Testis (tissue), 3 donors: ENCODE data around the gene OXT. TPM values are rescaled to one million over a fixed set of nuclear protein-coding genes. Genes with fewer than 3 reads are reported as not detected.

Source experiments
- DNase-seq: peaks from one replicate; pipeline ENCODE4 v3.0.0-alpha.2; 2019
- H3K27ac ChIP-seq, 2 donors: fragments of 200-600 bp; sonication (generic); one replicate each; pipeline ENCODE4 v1.5.1; 2019
- H3K27me3 ChIP-seq: fragments of 200-600 bp; sonication (generic); one replicate; pipeline ENCODE4 v1.5.1; 2019
- H3K36me3 ChIP-seq: fragments of 200-600 bp; sonication (generic); one replicate; pipeline ENCODE4 v1.5.1; 2017; ENCODE audit warnings: low read depth; ENCODE audit errors: missing control alignments
- H3K4me1 ChIP-seq: fragments of 200-600 bp; sonication (generic); one replicate; pipeline ENCODE4 v1.5.1; 2019
- H3K4me3 ChIP-seq, 2 donors: fragments of 200-600 bp; sonication (generic); one replicate each; pipeline ENCODE4 v1.5.1; 2017 to 2019
- H3K9me3 ChIP-seq: fragments of 200-600 bp; sonication (generic); one replicate; pipeline ENCODE4 v1.5.1; 2017
- POLR2A ChIP-seq: fragments of 450-650 bp; IDR thresholded peaks from one replicate; pipeline ENCODE4 v1.6.1; 2017; ENCODE audit warnings: antibody characterized with exemption, mild to moderate bottlenecking, moderate library complexity
- WGBS, 2 donors: methylation state at CpG; one replicate each; pipeline ENCODE4 v1.1.5; 2018; 5-methylcytosine and 5-hydroxymethylcytosine counted together
- intact Hi-C: fragments of 100-400 bp; cut with DNase I; formaldehyde crosslinking; loops from one replicate; pipeline ENCODE4 v1.15.1; 2023; ENCODE audit warnings: low total_unique reads
- polyA plus RNA-seq: library from polyadenylated mRNA; stranded (reverse); fragments of 350-450 nt; fragmentation: Illumina TruSeq; extraction: RNeasy Lipid Tissue Mini Kit (QIAGEN cat#74804); gene quantifications from one replicate; pipeline ENCODE4 v1.2.3, GENCODE V29; 2014; ENCODE audit warnings: low read depth, low replicate concordance; ENCODE audit not compliant: insufficient read depth
- total RNA-seq, 2 donors: library from RNA; depleted of rRNA; stranded (reverse); fragments of >200 nt; gene quantifications; one replicate each; pipeline ENCODE4 v1.2.3, GENCODE V29; 2016
- TF ChIP-seq, protein P1 (sequence below), 3 experiments: fragments of 450-650 bp in 2 of 3; fragments of 200-600 bp in 1 of 3; sonication (generic) in 1 of 3; IDR thresholded peaks; one replicate each; pipeline ENCODE4 v1.5.1; 2016 to 2019; ENCODE audit warnings: antibody characterized with exemption in 3 of 3, mild to moderate bottlenecking in 2 of 3, moderate library complexity in 1 of 3

The OXT gene
- total and polyA plus RNA-seq, 3 donors from 2014 or later, result 1.7 to 6.7 (median 3.7) TPM

DNA sequence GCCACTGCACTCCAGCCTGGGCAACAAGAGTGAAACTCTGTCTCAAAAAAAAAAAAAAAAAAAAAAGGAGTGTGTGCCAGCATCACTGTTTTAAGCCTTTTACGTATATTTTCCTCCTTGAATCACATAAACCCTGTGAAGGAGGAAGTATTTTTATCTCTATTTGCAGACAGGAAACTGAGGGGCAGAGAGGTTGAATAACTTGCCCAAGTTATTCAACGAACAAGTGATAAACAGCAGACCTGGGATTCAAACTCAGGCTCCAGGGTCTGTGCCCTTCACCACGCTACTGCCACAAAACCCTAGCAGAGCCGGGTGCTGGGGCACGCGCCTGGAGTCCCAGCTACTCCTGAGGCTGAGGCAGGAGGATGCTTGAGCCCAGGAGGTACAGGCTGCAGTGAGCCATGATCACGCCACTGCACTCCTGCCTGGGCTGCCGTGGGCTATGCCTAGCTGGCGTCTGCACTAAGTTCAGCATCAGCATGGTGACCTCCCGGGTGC, 22.5 kb downstream of the OXT start:
- intact Hi-C loops, result no loop called here
- Histone ChIP-seq H3K4me1 (no peaks in the 10 kb centered on the region), H3K9me3 (no peaks in the 10 kb centered on the region), H3K4me3 (no peak overlapping the region), H3K27ac (no peak overlapping the region), H3K27me3 (no peaks in the 10 kb centered on the region), H3K36me3 (no peaks in the 10 kb centered on the region)
- DNase-seq, result no peak
- WGBS, 2 donors, result 59 to 63% methylated on average over 10 of the region's 10 CpGs
- TF ChIP-seq POLR2A, result no peak
- TF ChIP-seq, protein P1, sequence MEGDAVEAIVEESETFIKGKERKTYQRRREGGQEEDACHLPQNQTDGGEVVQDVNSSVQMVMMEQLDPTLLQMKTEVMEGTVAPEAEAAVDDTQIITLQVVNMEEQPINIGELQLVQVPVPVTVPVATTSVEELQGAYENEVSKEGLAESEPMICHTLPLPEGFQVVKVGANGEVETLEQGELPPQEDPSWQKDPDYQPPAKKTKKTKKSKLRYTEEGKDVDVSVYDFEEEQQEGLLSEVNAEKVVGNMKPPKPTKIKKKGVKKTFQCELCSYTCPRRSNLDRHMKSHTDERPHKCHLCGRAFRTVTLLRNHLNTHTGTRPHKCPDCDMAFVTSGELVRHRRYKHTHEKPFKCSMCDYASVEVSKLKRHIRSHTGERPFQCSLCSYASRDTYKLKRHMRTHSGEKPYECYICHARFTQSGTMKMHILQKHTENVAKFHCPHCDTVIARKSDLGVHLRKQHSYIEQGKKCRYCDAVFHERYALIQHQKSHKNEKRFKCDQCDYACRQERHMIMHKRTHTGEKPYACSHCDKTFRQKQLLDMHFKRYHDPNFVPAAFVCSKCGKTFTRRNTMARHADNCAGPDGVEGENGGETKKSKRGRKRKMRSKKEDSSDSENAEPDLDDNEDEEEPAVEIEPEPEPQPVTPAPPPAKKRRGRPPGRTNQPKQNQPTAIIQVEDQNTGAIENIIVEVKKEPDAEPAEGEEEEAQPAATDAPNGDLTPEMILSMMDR (IDR thresholded peaks at IDR 0.05), result no peak

DNA sequence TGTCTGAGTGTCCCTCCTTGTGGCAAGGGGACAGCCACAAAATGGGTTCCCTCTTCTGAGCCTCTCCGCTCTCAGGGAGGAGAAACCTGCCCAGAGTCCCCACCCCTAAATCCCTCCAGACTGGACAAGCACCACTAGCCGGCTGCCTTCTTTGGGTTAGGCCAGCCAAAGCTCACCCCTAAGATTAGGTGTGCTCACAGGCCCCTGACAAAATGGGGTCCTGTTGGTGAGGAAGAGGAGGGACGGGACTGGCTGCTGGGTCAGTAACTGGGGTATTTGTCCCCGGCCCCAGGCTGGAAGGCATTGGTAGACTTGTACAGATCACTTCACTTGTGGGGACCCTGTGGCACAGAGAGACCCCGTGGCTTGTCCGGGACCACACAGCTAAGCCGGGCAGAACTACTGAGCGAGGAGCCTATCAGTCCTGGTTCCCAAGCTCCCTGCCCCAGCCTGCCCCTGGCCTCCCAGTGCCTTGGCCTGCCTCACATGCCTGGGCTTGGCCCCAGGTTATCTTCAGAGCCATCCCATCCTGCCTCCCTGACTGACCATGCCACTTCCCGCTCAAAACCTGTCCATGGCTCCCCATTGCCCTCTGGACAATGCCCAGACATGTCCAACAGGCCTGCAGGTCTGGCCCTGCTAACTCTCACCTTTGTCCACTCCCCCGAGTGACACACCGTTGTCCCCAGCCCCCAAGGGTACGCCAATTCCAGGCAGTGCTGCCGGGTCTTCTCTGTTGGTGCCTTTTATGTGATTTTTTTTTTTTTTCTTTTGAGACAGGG, 23.6 kb downstream of the OXT start:
- no peak for TF ChIP-seq POLR2A
- TF ChIP-seq, protein P1 (IDR thresholded peaks at IDR 0.05), result no peak
- WGBS, 2 donors, result 85 to 93% methylated on average over 11 to 13 of the region's 13 CpGs
- H3K9me3 ChIP-seq, result no peaks in the 10 kb centered on the region
- no peak overlapping the region for H3K27ac ChIP-seq
- no peak for DNase-seq
- no peaks in the 10 kb centered on the region for H3K27me3 ChIP-seq
- intact Hi-C loops, result no loop called here
- H3K36me3 ChIP-seq, result no peaks in the 10 kb centered on the region
- no peaks in the 10 kb centered on the region for H3K4me1 ChIP-seq
- H3K4me3 ChIP-seq, result no peak overlapping the region

DNA sequence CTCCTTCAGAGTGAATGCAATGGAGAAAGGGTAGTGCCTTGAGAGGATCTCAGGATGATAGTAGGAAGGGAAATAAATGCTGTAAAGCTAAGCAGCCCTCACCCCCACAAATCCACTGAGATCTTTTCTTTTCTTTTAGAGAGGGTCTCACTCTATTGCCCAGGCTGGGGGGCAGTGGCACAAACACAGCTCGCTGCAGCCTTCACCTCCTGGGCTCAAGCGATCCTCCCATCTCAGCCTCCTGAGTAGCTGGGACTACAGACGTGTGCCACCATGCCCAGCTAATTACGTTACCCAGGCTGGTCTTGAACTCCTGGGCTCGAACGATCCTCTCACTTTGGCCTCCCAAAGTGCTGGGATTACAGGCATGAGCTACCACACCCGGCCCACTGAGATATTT, 29.1 kb downstream of the OXT start:
- no peak for TF ChIP-seq POLR2A
- TF ChIP-seq, protein P1 (IDR thresholded peaks at IDR 0.05), result no peak
- no peak for DNase-seq
- no peaks in the 10 kb centered on the region for H3K36me3 ChIP-seq
- H3K27ac ChIP-seq, result no peak overlapping the region
- H3K27me3 ChIP-seq, result no peaks in the 10 kb centered on the region
- no peaks in the 10 kb centered on the region for H3K4me1 ChIP-seq
- no peaks in the 10 kb centered on the region for H3K9me3 ChIP-seq
- H3K4me3 ChIP-seq, result no peak overlapping the region
- intact Hi-C loops, result no loop called here
- 86 to 98% methylated on average over 7 of the region's 7 CpGs for WGBS, 2 donors

DNA sequence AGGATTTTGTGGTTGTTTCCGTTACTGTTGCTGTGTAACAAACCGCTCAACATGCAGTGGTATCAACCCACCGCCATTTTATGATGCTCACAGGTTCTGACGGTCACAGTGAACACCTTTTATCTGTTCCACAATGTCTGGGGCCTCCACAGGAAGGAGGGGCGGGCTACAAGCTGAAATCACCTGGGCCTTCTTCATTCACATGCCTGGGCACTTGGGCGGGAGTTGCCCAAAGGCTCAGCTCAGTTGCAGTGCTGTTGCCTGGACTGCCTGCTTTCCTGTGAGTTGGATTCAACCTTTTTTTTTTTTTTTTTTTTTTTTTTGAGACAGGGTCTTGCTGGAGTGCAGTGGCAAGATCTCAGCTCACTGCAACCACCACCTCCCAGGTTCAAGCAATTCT, 29.8 kb downstream of the OXT start:
- no peaks in the 10 kb centered on the region for H3K4me1 ChIP-seq
- no peaks in the 10 kb centered on the region for H3K27me3 ChIP-seq
- H3K27ac ChIP-seq, result no peak overlapping the region
- no peak for TF ChIP-seq POLR2A
- TF ChIP-seq, protein P1 (IDR thresholded peaks at IDR 0.05), result no peak
- H3K4me3 ChIP-seq, result no peak overlapping the region
- H3K9me3 ChIP-seq, result no peaks in the 10 kb centered on the region
- intact Hi-C loops, result no loop called here
- WGBS, 2 donors, result 90 to 98% methylated on average over 5 to 6 of the region's 6 CpGs
- DNase-seq, result no peak
- no peaks in the 10 kb centered on the region for H3K36me3 ChIP-seq
